Stimulated activated CD8-positive, alpha-beta memory T cell treated with anti-CD3 and anti-CD28 coated beads, Interleukin-15, amount 100 ng/mL, for 1 hour (primary cell): Measurements from ENCODE around the gene GOT1.

Source experiments
- DNase-seq: peaks from one replicate; pipeline ENCODE4 v3.0.0-alpha.2; 2020; ENCODE audit warnings: low read depth

GOT1 gene

DNA sequence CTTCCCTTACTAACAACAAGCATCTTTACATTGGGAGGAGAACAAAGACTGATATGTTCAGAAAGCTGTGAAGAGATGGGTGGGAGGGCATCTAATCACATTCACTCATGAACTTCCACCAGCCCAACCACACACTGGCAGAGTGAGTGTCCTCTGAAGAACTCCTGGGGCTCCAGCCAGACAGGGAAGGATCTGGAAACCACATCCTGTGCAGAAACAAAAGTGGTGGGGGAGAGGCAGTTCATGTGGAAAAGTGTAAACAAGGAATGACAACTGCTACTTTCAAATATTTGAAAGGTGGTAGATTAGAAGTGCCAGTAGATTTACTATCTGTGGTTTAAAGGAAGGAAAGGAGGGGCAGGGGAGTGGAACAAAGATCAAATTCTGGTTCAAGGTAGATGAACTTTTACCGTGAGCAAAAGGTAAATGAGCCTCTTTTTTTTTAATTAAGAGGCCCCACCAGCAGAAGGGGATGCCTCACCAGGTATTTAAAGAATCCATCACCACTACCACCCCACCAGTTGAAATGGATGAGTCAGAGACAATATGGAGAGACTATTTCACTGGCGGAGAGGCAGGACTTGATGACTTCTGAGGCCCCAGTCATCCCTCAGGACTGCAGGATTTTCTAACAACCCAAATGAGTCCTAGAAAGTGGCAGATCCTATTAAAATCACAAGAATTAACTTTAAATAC lies 34.5 kb downstream of the GOT1 start:
- DNase-seq, result no peak

DNA sequence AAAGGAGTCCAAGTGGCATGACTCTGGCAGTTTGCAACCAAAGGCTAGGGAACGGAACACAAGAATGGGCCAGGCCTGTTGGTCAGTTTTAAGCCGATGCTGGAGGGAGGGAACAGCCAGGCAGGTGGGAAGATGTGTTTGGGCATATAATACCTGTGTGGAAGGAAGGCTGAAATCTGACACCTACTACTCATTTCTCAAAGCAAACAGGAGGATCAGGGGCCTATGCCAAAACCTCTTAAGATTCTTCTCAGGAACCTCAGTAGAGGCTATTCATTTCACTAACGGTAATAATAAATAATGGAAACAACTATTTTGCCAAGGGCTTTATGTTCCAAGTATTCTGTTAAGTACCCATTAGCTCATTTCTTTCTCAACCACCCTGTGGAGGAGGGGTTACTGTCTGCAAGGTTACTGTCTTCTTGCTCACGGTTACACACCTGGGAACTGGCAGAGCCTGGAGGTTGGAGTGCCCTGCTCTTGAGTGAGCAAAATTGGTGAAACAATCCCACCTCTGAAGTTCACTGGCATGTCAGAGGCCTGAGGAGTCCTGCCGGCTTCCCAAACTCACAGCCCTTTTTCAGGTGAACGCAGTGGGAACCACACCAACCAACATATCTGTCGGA lies 35.5 kb downstream of the GOT1 start:
- DNase-seq, result no peak

- no peak for DNase-seq
These were observed 36.2 kb downstream of the GOT1 start for GRCh38 chr10:99394256-99394655.

GRCh38 chr10:99393683-99394082 lies 36.7 kb downstream of the GOT1 start:
- no peak for DNase-seq

DNA sequence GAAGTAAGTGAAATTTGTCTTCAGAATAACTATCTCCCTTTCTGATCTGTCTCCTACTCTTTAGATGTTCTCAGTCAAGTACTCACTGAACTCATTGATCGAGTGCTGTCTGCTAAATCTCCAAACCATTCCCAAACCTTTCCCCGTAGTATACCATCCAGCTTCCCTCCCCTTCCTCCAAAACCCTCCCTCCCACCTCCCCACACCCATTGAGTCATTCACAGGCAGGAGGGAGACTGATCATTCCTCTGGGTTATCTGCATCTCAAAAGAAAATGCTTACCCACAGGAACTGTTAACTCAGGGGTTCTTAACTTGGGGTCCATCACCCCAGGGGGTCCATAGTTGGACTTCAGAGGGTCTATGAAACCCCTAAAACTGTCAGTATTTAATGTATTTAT lies 37.4 kb downstream of the GOT1 start:
- no peak for DNase-seq

DNA sequence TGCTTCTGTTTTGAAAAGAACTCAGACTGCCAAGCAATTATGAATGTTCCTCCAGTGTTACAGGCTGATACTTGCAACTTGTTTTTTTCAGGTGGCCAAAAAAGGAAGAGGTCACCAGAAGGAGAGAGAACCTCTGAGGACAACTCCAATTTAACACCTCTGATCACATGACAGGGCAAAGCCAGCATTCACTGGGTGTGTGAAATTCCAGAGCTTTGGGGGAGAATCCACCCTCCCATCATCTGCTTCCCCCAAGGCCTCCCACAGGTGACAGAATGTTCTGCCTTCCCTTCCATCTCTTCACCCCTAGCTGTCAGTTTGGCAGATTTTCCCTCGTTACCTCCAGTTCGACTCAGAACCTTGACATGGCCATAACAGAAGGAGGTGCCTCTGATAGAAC lies 39.1 kb downstream of the GOT1 start:
- no peak for DNase-seq

GRCh38 chr10:99389729-99390480 lies 40.5 kb downstream of the GOT1 start:
- DNase-seq, result no peak

DNA sequence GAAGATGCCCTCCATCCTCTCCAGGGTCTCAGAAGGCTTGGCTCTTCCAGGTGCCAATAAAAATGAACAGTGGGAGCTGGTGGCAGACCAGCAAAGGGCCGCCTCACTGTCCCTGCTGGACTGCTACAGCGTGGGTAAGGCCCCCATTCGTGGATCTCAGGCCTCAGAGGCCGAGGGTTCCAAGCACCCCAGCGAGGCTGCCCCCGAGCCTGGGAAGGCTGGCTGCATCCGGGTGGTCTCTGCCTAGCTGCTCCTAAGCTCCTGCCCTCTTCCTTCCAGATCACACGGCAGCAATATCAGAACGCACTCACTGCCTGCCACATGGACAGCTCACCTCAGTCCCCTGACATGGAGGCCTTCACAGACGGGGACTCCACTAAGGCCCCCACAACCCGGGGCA lies 42.9 kb downstream of the GOT1 start:
- DNase-seq, result no peak

GRCh38 chr10:99387071-99387470 lies 43.4 kb downstream of the GOT1 start:
- DNase-seq, result no peak

- no peak for DNase-seq
These were observed 48.2 kb downstream of the GOT1 start for GRCh38 chr10:99382176-99382575.

DNA sequence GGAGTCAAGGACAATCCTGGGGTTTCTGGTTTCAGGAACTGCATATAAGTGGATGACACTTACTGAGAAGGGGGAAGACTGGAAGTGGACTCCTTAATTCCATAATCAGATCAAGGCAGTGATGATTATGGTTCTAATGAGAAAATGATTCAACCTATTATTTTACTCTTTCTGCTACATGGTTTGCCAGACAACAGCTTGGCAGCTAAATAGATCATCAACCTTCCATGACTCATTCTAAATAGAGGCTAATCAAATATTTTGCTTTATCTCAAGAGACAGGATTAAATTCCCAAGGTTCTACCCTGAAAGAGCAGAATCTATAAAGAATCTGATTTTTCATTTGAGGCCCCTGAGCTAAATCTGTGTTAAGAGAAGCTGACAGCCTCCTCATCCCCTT lies 55.0 kb downstream of the GOT1 start:
- no peak for DNase-seq

- no peak for DNase-seq
These were observed 55.5 kb downstream of the GOT1 start for GRCh38 chr10:99374972-99375371.

- no peak for DNase-seq
These were observed 55.9 kb downstream of the GOT1 start for GRCh38 chr10:99374526-99374925.

- DNase-seq, result no peak
These were observed 57.7 kb downstream of the GOT1 start for GRCh38 chr10:99372546-99373271.

GRCh38 chr10:99370993-99371392 lies 59.4 kb downstream of the GOT1 start:
- DNase-seq, result no peak

DNA sequence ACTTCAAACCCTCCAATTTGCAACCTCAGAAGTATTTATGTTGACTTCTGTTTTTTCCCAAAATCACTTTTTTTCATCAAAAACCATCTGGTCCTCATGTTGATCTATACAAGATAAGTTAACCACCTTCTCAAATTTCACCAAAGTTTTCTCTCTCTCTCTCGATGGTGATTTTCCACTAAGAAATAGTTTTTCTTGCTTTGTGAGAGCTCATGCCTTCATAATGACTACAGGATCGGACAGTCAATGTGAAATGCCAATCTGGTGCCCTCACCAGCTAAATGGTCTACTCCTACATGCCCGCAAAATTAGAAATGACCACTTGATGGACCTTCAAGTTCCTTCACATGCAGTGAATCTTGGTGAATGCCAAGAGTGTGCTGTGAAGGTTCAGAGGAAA lies 60.9 kb downstream of the GOT1 start:
- no peak for DNase-seq

DNA sequence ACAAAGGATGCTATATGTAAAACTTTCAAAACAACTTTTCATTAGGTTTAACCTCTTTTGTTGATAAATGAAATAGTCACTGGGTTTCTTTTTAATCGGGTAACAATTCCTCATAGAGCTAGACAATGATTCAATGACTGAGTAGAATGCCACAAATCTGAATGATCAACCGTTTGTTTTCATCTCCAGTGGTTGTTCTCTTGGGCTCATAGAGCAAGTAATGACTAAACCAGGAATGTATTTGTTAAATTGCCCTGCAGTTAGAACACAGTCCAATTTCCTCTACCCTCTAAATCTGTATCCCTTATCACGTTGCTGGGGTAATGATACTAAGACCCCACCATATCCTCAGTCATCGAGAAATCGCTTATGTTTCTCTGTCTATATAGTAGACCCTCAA lies 61.3 kb downstream of the GOT1 start:
- DNase-seq, result no peak

DNA sequence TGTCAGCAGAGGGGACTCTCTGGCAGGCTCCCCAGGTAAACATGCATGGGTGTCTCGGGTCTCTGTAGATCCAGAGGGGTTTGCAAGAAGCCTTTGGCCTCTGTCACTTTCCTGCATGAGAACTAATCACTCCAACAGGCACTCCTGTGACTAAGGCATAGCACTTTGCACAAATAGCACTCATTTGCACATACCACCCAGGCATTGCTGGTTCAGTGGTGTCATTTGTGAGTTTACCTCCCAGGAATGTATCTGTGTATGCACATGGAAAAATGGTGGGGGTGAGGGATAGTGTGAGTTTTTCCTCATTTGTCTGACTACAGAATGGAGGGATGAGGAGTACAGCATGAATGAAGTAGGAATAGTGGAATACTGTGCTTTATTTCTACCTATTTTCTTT lies 61.8 kb downstream of the GOT1 start:
- DNase-seq, result no peak

- no peak for DNase-seq
These were observed 63.8 kb downstream of the GOT1 start for GRCh38 chr10:99366666-99367065.

GRCh38 chr10:99365736-99366135 lies 64.7 kb downstream of the GOT1 start:
- DNase-seq, result no peak

GRCh38 chr10:99365311-99365710 lies 65.1 kb downstream of the GOT1 start:
- no peak for DNase-seq

DNA sequence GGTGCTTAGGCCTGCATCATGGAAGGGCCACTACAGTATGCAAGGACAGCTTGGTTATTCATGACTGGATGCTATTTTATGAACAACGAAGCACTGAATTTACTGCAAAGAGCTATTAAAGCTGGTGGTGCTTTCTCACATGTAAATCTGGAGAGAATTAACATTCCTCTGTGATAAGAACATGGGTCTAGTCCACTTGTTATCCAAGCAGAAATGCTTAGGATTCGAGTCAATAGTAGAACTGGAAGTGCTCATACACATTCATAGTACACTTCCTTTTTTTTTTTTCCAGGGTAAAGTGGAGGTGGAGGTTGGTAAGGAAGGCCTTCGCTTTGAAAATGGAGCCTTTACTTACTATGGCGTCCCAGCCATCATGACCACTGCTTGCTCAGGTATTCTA lies 66.3 kb downstream of the GOT1 start:
- no peak for DNase-seq

DNA sequence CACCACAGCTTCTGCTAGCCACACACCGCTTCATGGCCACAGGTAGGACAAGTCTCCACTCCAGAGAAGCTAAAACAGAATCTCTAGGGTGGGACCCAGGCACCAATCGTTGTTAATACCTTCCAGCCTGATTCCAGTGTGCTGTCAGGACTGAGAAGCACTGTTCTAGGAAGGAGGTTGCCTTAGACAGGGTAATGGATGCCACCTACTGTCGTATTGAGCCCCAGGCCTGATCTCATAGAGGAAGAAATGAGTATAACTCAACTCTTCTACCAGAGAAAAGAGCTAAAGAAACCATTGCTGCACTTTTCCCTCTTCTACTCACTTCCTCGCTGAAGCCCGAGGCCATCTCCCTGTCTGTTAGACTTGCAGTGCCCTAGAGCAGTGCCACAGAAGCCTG lies 69.5 kb downstream of the GOT1 start:
- no peak for DNase-seq
